ENCODE results near the gene CWC15. TPM values are rescaled to one million over a fixed set of nuclear protein-coding genes. Genes with fewer than 3 reads are reported as not detected.

CWC15 gene
- total RNA-seq, 1 donor from 2014 or later: 59.2 TPM

DNA sequence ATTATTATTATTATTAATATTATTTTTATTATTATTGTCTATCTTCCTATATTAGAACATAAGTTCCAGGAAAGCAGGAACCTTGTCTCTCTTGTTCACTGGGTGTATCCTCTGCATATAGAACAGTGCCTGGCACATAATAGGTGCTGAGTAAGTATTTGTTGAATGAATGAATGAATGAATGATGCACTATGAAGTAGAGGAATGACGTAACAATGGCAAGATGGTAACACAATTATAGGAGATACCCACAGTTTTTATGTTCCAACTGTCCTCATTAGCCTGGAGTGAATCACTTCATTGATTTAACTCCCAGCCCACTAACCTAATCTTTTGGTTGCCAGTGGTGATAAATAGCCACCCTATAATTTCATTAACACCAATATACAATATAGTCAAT is 2.2 kb upstream of the CWC15 start:
- no peak overlapping the region for H3K9ac ChIP-seq (ENCODE audit: low read length)
- Mint-ChIP-seq H3K36me3 (ENCODE audit: low read depth, unreplicated experiment) (no peaks in the 10 kb centered on the region), H3K4me1 (ENCODE audit: low read depth, unreplicated experiment) (peaks cover 4% of the 10 kb centered on the region), H3K4me3 (ENCODE audit: unreplicated experiment) (peak overlapping the region; percentile 67), H3K9me3 (ENCODE audit: unreplicated experiment) (no peaks in the 10 kb centered on the region), H3K27me3 (ENCODE audit: low read depth, unreplicated experiment) (no peaks in the 10 kb centered on the region), H3K27ac (ENCODE audit: unreplicated experiment) (no peak overlapping the region)
- H3K27me3 ChIP-seq (ENCODE audit: insufficient read depth, low read length): no peaks in the 10 kb centered on the region
- peaks cover 8% of the 10 kb centered on the region for H3K36me3 ChIP-seq (ENCODE audit: insufficient read depth, low read length)
- no peak overlapping the region for H3K4me2 ChIP-seq (ENCODE audit: low read length)
- no peaks in the 10 kb centered on the region for H3K9me3 ChIP-seq (ENCODE audit: insufficient read depth, low read depth, low read length)
- H3K27ac ChIP-seq (ENCODE audit: low read depth, low read length): no peak overlapping the region
- TF ChIP-seq, protein P1, sequence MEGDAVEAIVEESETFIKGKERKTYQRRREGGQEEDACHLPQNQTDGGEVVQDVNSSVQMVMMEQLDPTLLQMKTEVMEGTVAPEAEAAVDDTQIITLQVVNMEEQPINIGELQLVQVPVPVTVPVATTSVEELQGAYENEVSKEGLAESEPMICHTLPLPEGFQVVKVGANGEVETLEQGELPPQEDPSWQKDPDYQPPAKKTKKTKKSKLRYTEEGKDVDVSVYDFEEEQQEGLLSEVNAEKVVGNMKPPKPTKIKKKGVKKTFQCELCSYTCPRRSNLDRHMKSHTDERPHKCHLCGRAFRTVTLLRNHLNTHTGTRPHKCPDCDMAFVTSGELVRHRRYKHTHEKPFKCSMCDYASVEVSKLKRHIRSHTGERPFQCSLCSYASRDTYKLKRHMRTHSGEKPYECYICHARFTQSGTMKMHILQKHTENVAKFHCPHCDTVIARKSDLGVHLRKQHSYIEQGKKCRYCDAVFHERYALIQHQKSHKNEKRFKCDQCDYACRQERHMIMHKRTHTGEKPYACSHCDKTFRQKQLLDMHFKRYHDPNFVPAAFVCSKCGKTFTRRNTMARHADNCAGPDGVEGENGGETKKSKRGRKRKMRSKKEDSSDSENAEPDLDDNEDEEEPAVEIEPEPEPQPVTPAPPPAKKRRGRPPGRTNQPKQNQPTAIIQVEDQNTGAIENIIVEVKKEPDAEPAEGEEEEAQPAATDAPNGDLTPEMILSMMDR (IDR thresholded peaks at IDR 0.05; ENCODE audit: insufficient read depth, low read depth, low read length): no peak
- TF ChIP-seq EZH2 (IDR thresholded peaks at IDR 0.05; ENCODE audit: insufficient read depth, low read length): no peak
- H3K79me2 ChIP-seq (ENCODE audit: insufficient read depth, low read length): peaks cover 18% of the 10 kb centered on the region
- H3K4me1 ChIP-seq (ENCODE audit: insufficient read depth, low read length): peaks cover 4% of the 10 kb centered on the region
- no peak overlapping the region for H3K4me3 ChIP-seq (ENCODE audit: insufficient read depth, low read depth, low read length)
- FAIRE-seq (no peak), DNase-seq (ENCODE audit: low read depth) (no peak)
- no peaks in the 10 kb centered on the region for H4K20me1 ChIP-seq (ENCODE audit: insufficient read depth, low read length)
- no peak overlapping the region for H2AFZ ChIP-seq (ENCODE audit: low read depth, low read length)

DNA sequence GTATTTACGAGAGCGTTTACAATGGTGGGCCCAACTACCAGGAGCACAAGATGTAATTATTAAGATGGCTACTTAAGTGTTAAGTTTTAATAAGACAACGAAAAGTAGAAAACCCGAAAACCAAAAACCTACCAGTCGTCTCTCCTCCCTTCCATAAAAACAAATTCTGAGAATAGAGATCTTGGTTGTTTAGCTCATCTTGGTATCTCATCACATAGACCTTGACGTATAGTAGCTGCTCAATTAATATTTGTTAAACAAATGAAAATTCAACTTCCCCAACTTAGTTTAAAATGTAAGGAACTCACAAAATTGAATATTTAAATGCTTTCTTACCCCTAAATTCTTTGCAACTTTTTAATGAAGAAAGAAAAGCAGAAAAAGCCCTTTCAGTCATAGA is 822 bp upstream of the CWC15 start:
- Histone ChIP-seq H3K9ac (ENCODE audit: low read length) (peak overlapping the region; percentile 98), H3K36me3 (ENCODE audit: insufficient read depth, low read length) (peaks cover 22% of the 10 kb centered on the region), H3K4me3 (ENCODE audit: insufficient read depth, low read depth, low read length) (peak overlapping the region; percentile 94), H3K79me2 (ENCODE audit: insufficient read depth, low read length) (peaks cover 18% of the 10 kb centered on the region), H4K20me1 (ENCODE audit: insufficient read depth, low read length) (no peaks in the 10 kb centered on the region), H2AFZ (ENCODE audit: low read depth, low read length) (peak overlapping the region; percentile 97), H3K4me2 (ENCODE audit: low read length) (peak overlapping the region; percentile 88), H3K4me1 (ENCODE audit: insufficient read depth, low read length) (peaks cover 4% of the 10 kb centered on the region), H3K27me3 (ENCODE audit: insufficient read depth, low read length) (no peaks in the 10 kb centered on the region), H3K27ac (ENCODE audit: low read depth, low read length) (peak overlapping the region; percentile 88), H3K9me3 (ENCODE audit: insufficient read depth, low read depth, low read length) (no peaks in the 10 kb centered on the region)
- peak overlapping the region; percentile 98 for H3K27ac Mint-ChIP-seq (ENCODE audit: unreplicated experiment)
- H3K4me3 Mint-ChIP-seq (ENCODE audit: unreplicated experiment): peak overlapping the region; percentile 100
- no peaks in the 10 kb centered on the region for H3K36me3 Mint-ChIP-seq (ENCODE audit: low read depth, unreplicated experiment)
- no peaks in the 10 kb centered on the region for H3K27me3 Mint-ChIP-seq (ENCODE audit: low read depth, unreplicated experiment)
- no peak for TF ChIP-seq EZH2 (IDR thresholded peaks at IDR 0.05; ENCODE audit: insufficient read depth, low read length)
- TF ChIP-seq, protein P1 (IDR thresholded peaks at IDR 0.05; ENCODE audit: insufficient read depth, low read depth, low read length): no peak
- no peaks in the 10 kb centered on the region for H3K9me3 Mint-ChIP-seq (ENCODE audit: unreplicated experiment)
- FAIRE-seq (peak; percentile 63), DNase-seq (ENCODE audit: low read depth) (no peak)
- H3K4me1 Mint-ChIP-seq (ENCODE audit: low read depth, unreplicated experiment): peaks cover 4% of the 10 kb centered on the region

DNA sequence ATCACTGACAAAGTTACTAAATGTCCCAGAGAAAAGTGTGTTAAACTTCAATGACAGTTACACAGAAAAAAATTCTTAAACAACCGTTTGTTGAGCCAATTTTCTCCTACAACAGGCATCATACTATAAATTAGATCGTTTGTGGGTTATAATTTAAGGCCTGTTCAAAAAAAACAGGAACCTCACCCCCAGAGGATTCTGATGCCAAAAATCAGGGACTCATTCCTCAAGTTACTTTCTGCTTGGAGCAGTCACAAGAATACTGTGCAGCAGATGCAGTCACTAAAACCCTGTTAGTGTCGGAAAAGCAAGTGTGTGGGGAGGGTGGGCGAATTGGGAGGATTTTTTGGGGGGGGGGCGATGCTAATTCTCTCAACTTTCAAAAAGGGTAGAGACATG is 657 bp downstream of the CWC15 start:
- H3K36me3 Mint-ChIP-seq (ENCODE audit: low read depth, unreplicated experiment): peaks cover 2% of the 10 kb centered on the region
- peak overlapping the region; percentile 100 for H3K4me3 Mint-ChIP-seq (ENCODE audit: unreplicated experiment)
- H3K4me1 ChIP-seq (ENCODE audit: insufficient read depth, low read length): peaks cover 4% of the 10 kb centered on the region
- H3K9me3 Mint-ChIP-seq (ENCODE audit: unreplicated experiment): no peaks in the 10 kb centered on the region
- TF ChIP-seq EZH2 (IDR thresholded peaks at IDR 0.05; ENCODE audit: insufficient read depth, low read length): no peak
- TF ChIP-seq, protein P1 (IDR thresholded peaks at IDR 0.05; ENCODE audit: insufficient read depth, low read depth, low read length): no peak
- peak overlapping the region; percentile 88 for H3K4me2 ChIP-seq (ENCODE audit: low read length)
- H3K9ac ChIP-seq (ENCODE audit: low read length): peak overlapping the region; percentile 98
- peak overlapping the region; percentile 88 for H3K27ac ChIP-seq (ENCODE audit: low read depth, low read length)
- DNase-seq (ENCODE audit: low read depth) (no peak), FAIRE-seq (no peak)
- H3K27ac Mint-ChIP-seq (ENCODE audit: unreplicated experiment): peak overlapping the region; percentile 98
- H3K27me3 ChIP-seq (ENCODE audit: insufficient read depth, low read length): no peaks in the 10 kb centered on the region
- H3K9me3 ChIP-seq (ENCODE audit: insufficient read depth, low read depth, low read length): no peaks in the 10 kb centered on the region
- peaks cover 18% of the 10 kb centered on the region for H3K79me2 ChIP-seq (ENCODE audit: insufficient read depth, low read length)
- H2AFZ ChIP-seq (ENCODE audit: low read depth, low read length): peak overlapping the region; percentile 97
- H3K27me3 Mint-ChIP-seq (ENCODE audit: low read depth, unreplicated experiment): no peaks in the 10 kb centered on the region
- peaks cover 4% of the 10 kb centered on the region for H3K4me1 Mint-ChIP-seq (ENCODE audit: low read depth, unreplicated experiment)
- peak overlapping the region; percentile 94 for H3K4me3 ChIP-seq (ENCODE audit: insufficient read depth, low read depth, low read length)
- H3K36me3 ChIP-seq (ENCODE audit: insufficient read depth, low read length): peaks cover 34% of the 10 kb centered on the region
- H4K20me1 ChIP-seq (ENCODE audit: insufficient read depth, low read length): peaks cover 9% of the 10 kb centered on the region

All from astrocyte (in vitro differentiated cells and primary cell).